ENCODE results near the gene UQCC3.

GRCh38 chr11:62721994-62722393, 50.5 kb downstream of the UQCC3 start:
- no peak for TF ChIP-seq CTCF (IDR thresholded peaks at IDR 0.05)
- TF ChIP-seq POLR2A (IDR thresholded peaks at IDR 0.05): no peak

Measured in testis (tissue), 2 donors.